Transverse colon (tissue), 4 donors: Measurements from ENCODE around the gene TVP23A.

Source experiments
- CTCF ChIP-seq, 5 experiments: fragments of 200-600 bp in 3 of 5; fragments of 450-650 bp in 2 of 5; sonication (generic) in 3 of 5; IDR thresholded peaks; 1 replicate in 2 of 5; 2 replicates in 3 of 5; pipeline ENCODE4 v1.5.1; 2016 to 2017; ENCODE audit warnings: antibody characterized with exemption in 5 of 5, inconsistent platforms in 3 of 5, mild to moderate bottlenecking in 2 of 5, moderate library complexity in 1 of 5
- EP300 ChIP-seq: sonication (generic); formaldehyde crosslinking; IDR thresholded peaks from one replicate; pipeline ENCODE4 v1.6.1; 2017; ENCODE audit warnings: antibody characterized with exemption, low read depth
- POLR2AphosphoS5 ChIP-seq, 3 donors: sonication (generic); formaldehyde crosslinking; IDR thresholded peaks; one replicate each; pipeline ENCODE4 v1.6.1; 2016; ENCODE audit warnings: antibody characterized with exemption in 3 of 3

- TF ChIP-seq CTCF (IDR thresholded peaks at IDR 0.05), result no peak
- TF ChIP-seq EP300, result no peak
- TF ChIP-seq POLR2AphosphoS5 (IDR thresholded peaks at IDR 0.05), result no peak
Observed at GRCh38 chr16:10728003-10728887, 90.3 kb downstream of the TVP23A start.
